NCI-H748 (cell line): Measurements from ENCODE around the gene CFAP221.

ENCODE experiments used
- DNase-seq: peaks from one replicate; lab custom pipeline; 2025; ENCODE audit not compliant: unreplicated experiment; lab: John Stamatoyannopoulos, UW

Gene CFAP221

GRCh38 chr2:119536211-119536610 is 8.0 kb upstream of the CFAP221 start:
- DNase-seq: peak; percentile 7

GRCh38 chr2:119536707-119537106 is 7.5 kb upstream of the CFAP221 start:
- DNase-seq: no peak

- no peak for DNase-seq
Measured at GRCh38 chr2:119537792-119538191, 6.5 kb upstream of the CFAP221 start.

GRCh38 chr2:119541476-119541875 is 2.8 kb upstream of the CFAP221 start:
- no peak for DNase-seq

- no peak for DNase-seq
Measured at GRCh38 chr2:119544939-119545475, 758 bp downstream of the CFAP221 start.

- DNase-seq: no peak
Measured at GRCh38 chr2:119545754-119546446, 1.7 kb downstream of the CFAP221 start.

GRCh38 chr2:119546447-119546767 is 2.2 kb downstream of the CFAP221 start:
- DNase-seq: no peak

GRCh38 chr2:119548516-119549120 is 4.4 kb downstream of the CFAP221 start:
- DNase-seq: no peak

- no peak for DNase-seq
Measured at GRCh38 chr2:119549241-119549640, 5.0 kb downstream of the CFAP221 start.

GRCh38 chr2:119550346-119550745 is 6.1 kb downstream of the CFAP221 start:
- DNase-seq: no peak

GRCh38 chr2:119550856-119551255 is 6.6 kb downstream of the CFAP221 start:
- no peak for DNase-seq

GRCh38 chr2:119552902-119553301 is 8.7 kb downstream of the CFAP221 start:
- DNase-seq: no peak

- DNase-seq: no peak
Measured at GRCh38 chr2:119553687-119554344, 9.6 kb downstream of the CFAP221 start.

GRCh38 chr2:119565481-119565880 is 21.2 kb downstream of the CFAP221 start:
- no peak for DNase-seq

GRCh38 chr2:119567292-119567691 is 23.0 kb downstream of the CFAP221 start:
- DNase-seq: no peak

GRCh38 chr2:119574108-119574815 is 30.0 kb downstream of the CFAP221 start:
- DNase-seq: no peak

- DNase-seq: no peak
Measured at GRCh38 chr2:119574864-119575263, 30.6 kb downstream of the CFAP221 start.

- no peak for DNase-seq
Measured at GRCh38 chr2:119575439-119575838, 31.2 kb downstream of the CFAP221 start.

- no peak for DNase-seq
Measured at GRCh38 chr2:119579424-119580295, 35.4 kb downstream of the CFAP221 start.

- DNase-seq: no peak
Measured at GRCh38 chr2:119580550-119581072, 36.4 kb downstream of the CFAP221 start.
